ENCODE data around the gene MPST. TPM values are rescaled to one million over a fixed set of nuclear protein-coding genes. Genes with fewer than 3 reads are reported as not detected.
"Not testable (repeated sequence)": the region's sequence is repeated elsewhere in the genome, so short reads cannot be mapped to it uniquely, and the experiment has no call there.

Gene MPST
- total RNA-seq, 1 donor: 48.9 TPM

DNA sequence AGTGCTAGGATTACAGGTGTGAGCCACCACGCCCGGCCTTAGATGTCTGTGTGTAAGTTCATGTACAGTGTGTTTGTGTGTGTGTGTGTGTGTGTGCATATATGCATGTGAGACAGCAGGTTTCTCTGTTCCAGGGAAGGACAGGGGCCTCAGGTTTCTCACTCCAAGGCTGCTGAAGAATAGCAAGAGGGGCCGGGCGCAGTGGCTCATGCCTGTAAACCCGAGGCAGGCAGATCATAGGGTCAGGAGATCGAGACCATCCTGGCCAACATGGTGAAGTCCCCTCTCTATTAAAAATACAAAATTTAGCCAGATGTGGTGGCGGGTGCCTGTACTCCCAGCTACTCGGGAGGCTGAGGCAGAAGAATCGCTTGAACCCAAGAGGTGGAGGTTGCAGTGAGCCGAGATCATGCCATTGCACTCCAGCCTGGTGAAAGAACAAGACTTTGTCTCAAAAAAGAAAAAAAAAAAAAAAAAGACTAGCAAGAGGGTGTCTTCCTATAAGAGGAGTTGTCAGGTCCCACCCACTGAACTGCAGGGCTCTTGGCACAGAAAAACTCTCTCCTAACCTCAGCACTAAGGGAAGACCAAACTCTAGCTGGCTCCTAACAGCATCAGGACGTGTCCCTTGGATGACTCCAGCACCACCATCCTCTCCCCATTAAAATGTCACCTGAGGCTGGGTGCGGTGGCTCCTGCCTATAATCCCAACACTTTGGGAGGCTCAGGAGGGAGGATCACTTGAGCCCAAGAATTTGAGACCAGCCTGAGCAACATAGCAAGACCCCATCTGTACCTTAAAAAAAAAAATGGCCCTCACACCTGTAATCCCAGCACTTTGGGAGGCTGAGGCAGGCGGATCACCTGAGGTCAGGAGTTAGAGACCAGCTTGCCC lies 40.3 kb upstream of the MPST start:
- TF ChIP-seq, protein P1, sequence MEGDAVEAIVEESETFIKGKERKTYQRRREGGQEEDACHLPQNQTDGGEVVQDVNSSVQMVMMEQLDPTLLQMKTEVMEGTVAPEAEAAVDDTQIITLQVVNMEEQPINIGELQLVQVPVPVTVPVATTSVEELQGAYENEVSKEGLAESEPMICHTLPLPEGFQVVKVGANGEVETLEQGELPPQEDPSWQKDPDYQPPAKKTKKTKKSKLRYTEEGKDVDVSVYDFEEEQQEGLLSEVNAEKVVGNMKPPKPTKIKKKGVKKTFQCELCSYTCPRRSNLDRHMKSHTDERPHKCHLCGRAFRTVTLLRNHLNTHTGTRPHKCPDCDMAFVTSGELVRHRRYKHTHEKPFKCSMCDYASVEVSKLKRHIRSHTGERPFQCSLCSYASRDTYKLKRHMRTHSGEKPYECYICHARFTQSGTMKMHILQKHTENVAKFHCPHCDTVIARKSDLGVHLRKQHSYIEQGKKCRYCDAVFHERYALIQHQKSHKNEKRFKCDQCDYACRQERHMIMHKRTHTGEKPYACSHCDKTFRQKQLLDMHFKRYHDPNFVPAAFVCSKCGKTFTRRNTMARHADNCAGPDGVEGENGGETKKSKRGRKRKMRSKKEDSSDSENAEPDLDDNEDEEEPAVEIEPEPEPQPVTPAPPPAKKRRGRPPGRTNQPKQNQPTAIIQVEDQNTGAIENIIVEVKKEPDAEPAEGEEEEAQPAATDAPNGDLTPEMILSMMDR (IDR thresholded peaks at IDR 0.05; ENCODE audit: insufficient read depth, low read length): no peak
- DNase-seq (ENCODE audit: low read depth): no peak
- H3K4me3 ChIP-seq (ENCODE audit: low read depth, low read length): no peak overlapping the region

DNA sequence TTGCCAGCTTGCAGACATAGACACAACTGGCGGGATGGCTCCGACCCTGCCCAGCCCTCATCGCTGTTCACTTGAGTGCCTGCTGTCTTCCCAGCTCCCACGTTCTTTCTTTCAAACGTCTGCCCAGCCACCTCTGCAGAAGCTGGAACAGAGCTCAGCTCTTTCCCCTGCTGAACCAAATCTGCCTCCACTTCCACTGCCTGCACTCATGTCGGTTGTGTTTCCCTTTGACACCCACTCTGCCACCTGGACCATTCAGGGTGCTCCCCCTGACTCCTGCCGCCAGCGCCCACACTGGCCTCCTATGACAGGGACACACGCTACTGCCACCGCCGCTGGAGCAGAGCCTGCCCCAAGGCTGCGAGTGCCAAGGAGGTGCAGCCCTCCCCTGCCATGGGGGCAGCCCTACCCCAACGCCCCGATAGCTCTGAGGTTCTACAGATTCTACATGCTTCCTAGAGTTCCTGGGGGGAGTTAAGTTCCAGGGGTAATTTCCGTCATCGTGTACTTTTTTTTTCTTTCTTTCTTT lies 38.2 kb upstream of the MPST start:
- H3K4me3 ChIP-seq (ENCODE audit: low read depth, low read length): no peak overlapping the region
- TF ChIP-seq, protein P1 (IDR thresholded peaks at IDR 0.05; ENCODE audit: insufficient read depth, low read length): no peak
- DNase-seq (ENCODE audit: low read depth): no peak

DNA sequence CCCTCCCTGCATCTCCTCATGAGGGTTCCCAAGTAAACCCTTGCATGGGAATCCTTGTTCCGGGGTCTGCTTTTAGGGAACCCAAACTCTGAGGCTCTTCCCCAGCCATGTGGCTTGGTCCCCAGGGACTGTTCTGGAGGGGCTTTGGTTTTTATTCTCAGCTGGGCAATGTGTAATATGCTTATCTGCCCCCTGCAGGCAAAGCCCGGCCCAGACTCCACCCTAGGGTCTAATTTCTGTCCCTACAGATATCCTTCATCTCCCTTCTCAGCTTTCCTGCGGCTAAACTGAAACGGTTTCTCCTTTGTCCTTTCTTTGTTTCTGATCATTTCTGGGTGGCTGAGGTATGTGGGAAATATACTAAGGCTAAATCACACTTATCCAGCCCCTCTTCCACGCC lies 37.4 kb upstream of the MPST start:
- DNase-seq (ENCODE audit: low read depth): no peak
- no peak overlapping the region for H3K4me3 ChIP-seq (ENCODE audit: low read depth, low read length)
- TF ChIP-seq, protein P1 (IDR thresholded peaks at IDR 0.05; ENCODE audit: insufficient read depth, low read length): no peak

GRCh38 chr22:36985211-36985889 lies 34.2 kb upstream of the MPST start:
- no peak overlapping the region for H3K4me3 ChIP-seq (ENCODE audit: low read depth, low read length)
- TF ChIP-seq, protein P1 (IDR thresholded peaks at IDR 0.05; ENCODE audit: insufficient read depth, low read length): no peak
- DNase-seq (ENCODE audit: low read depth): no peak

GRCh38 chr22:36986242-36986821 lies 33.2 kb upstream of the MPST start:
- DNase-seq (ENCODE audit: low read depth): no peak
- no peak overlapping the region for H3K4me3 ChIP-seq (ENCODE audit: low read depth, low read length)
- TF ChIP-seq, protein P1 (IDR thresholded peaks at IDR 0.05; ENCODE audit: insufficient read depth, low read length): peak; percentile 62

GRCh38 chr22:36988075-36988832 lies 31.3 kb upstream of the MPST start:
- TF ChIP-seq, protein P1 (IDR thresholded peaks at IDR 0.05; ENCODE audit: insufficient read depth, low read length): no peak
- H3K4me3 ChIP-seq (ENCODE audit: low read depth, low read length): no peak overlapping the region
- DNase-seq (ENCODE audit: low read depth): no peak

DNA sequence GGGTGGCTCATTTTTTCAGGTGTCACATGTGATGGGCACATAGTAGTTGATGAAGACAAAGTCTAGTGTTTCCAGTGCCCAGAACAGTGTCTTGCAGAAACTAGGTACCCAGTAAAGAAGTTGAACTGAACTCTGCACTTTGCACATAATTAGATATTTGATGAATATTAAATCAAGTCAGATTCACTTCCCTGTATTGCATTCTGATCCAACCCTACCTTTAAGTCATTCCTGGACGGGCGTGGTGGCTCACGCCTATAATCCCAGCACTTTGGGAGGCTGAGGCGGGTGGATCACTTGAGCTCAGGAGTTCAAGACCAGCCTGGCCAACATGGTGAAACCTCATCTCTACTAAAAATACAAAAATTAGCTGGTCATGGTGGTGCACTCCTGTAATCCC lies 30.5 kb upstream of the MPST start:
- DNase-seq (ENCODE audit: low read depth); H3K4me3 ChIP-seq (ENCODE audit: low read depth, low read length): not testable (repeated sequence)
